ENCODE measurements around the gene ADAMTS7.

GRCh38 chr15:78811825-78812183, 540 bp upstream of the ADAMTS7 start:
- no peak for TF ChIP-seq REST (IDR thresholded peaks at IDR 0.05; ENCODE audit: borderline replicate concordance)
- no peak for TF ChIP-seq CTCF (IDR thresholded peaks at IDR 0.05; ENCODE audit: poor library complexity, severe bottlenecking)
- TF ChIP-seq EZH2 (IDR thresholded peaks at IDR 0.05; ENCODE audit: borderline replicate concordance, insufficient read depth, low read length, poor library complexity, severe bottlenecking): no peak

All from neural cell (in vitro differentiated cells).